GM12892 (cell line): Measurements from ENCODE around the gene MIF4GD.
"Not testable (repeated sequence)": the region's sequence is repeated elsewhere in the genome, so short reads cannot be mapped to it uniquely, and the experiment has no call there.

Experiments
- DNase-seq: peaks from one replicate; pipeline ENCODE4 v3.0.0; 2011; ENCODE audit not compliant: insufficient read length
- FAIRE-seq: peaks from 2 replicates; lab custom pipeline; 2011; peaks lifted over from hg19 to GRCh38; lab: Jason Lieb, UNC
- POLR2A ChIP-seq: IDR thresholded peaks from 2 replicates; pipeline ENCODE4 v1.6.1; 2011; ENCODE audit warnings: low read depth, low read length, control low read depth
- POLR2AphosphoS5 ChIP-seq: IDR thresholded peaks from 2 replicates; pipeline ENCODE4 v1.6.1; 2011; ENCODE audit warnings: low read depth, low read length, control low read depth
- TAF1 ChIP-seq: IDR thresholded peaks from 2 replicates; pipeline ENCODE4 v1.6.1; 2011; ENCODE audit warnings: low read depth, mild to moderate bottlenecking, control low read depth, low read length, borderline replicate concordance

Gene MIF4GD

DNA sequence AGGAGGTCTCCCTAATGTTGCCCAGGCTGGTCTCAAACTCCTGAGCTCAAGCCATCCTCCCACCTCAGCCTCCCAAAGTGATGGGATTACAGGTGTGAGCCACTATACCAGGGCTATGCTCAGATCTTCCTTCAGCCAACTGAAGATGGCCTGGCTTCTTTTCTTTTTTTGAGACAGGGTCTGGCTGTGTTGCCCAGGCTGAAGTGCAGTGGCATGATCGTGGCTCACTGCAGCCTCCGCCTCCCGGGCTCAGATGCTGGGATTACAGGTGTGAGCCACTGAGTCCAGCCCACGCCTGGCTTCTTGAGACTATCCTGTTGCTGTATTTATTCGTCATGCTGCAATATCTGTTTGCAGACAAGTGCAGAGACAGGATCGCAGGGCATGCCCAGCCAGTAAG is 14.1 kb upstream of the MIF4GD start:
- TF ChIP-seq POLR2AphosphoS5 = no peak
- DNase-seq (no peak), FAIRE-seq (no peak)

DNA sequence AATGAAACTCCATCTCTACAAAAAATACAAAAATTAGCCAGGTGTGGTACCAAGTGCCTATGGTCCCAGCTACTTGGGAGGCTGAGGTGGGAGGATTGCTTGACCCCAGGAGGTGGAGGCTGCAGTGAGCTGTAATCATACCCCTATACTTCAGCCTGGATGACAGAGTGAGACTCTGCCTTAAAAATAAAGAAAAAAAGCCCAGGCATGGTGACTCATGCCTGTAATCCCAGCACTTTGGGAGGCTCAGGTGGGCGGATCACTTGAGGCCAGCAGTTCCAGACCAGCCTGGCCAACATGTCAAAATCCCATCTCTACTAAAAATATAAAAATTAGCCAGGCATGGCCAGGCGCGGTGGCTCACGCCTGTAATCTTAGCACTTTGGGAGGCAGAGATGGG is 9.2 kb upstream of the MIF4GD start:
- FAIRE-seq, DNase-seq: not testable (repeated sequence)

DNA sequence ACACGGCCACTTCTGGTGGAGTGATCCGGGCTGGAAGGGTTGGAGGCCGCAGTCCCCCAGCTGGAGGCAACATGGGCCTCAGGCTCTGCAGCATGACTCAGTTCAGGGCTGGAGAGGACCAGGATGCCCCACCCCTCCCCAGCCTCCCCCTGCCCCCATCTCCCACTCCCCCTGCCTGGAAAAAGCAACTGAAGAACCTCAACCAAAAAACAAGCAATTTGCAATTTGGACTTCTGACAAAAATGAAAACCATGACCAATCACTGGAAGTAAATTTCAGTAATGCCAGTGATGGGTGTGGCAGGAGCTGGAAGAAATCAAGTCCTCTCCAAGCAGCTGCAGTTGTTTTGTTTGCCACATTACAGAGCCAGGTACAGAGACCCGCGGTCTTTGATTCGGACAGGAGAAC is 6.6 kb upstream of the MIF4GD start:
- DNase-seq (no peak), FAIRE-seq (no peak)
- TF ChIP-seq TAF1 (no peak), POLR2AphosphoS5 (no peak), POLR2A (no peak)

- FAIRE-seq (no peak), DNase-seq (no peak)
- TF ChIP-seq POLR2AphosphoS5 (peak; percentile 19; the same call in 1 of the 2 replicates), POLR2A (no peak), TAF1 (no peak)
Observed at GRCh38 chr17:75273977-75274708, 3.1 kb upstream of the MIF4GD start.

- FAIRE-seq = no peak
Observed at GRCh38 chr17:75272848-75273184, 1.8 kb upstream of the MIF4GD start.

GRCh38 chr17:75271955-75272847 is 1.2 kb upstream of the MIF4GD start:
- DNase-seq (no peak), FAIRE-seq (no peak)
- TF ChIP-seq TAF1 = no peak
- peak; percentile 73 for TF ChIP-seq POLR2A
- peak; percentile 76; the same call in 1 of the 2 replicates for TF ChIP-seq POLR2AphosphoS5

More at GRCh38 chr17:75272848-75273184, 1.8 kb upstream of the MIF4GD start:
- no peak for DNase-seq
- TF ChIP-seq POLR2AphosphoS5 (no peak), POLR2A (no peak; the same call in 1 of the 2 replicates), TAF1 (no peak)

DNA sequence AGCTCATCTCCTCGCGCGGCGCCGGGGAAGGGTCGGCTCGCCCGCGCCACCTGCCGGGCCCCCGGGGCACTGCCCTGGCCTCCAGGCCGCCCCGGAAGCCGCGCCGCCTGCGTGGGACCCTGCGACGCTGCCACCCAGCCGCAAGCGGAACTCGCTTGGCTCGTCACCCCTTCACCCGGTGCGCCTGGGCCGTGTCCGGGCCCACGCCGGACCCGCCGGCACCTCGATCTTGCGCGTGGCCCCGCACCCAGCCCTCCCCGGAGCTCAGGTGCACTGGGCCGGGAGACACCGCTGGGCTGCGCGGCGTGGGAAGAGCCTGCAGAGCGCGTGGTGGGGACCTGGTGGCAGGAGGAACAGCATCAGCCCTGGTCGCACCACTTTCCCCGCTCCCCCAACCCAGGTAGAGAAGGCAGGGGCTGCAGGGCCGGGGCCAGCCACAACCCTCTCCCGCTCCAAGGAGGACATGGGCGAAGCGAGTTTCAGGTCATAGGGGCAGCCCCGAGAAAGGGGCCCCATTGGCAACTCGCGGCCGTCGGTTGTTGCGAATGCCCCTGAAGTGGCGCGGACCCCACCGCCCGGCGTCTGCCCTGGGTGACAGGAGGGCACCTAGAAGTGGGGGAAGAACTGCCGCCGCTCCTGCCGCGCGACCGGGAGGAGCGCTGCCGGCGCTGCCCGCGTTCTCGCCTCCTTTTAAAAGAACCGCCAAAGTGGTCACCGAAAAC is 363 bp upstream of the MIF4GD start:
- TF ChIP-seq POLR2A (peak; percentile 62; the same call in 1 of the 2 replicates), TAF1 (no peak), POLR2AphosphoS5 (no peak)
- peak; percentile 96 for DNase-seq
- peak; percentile 98 for FAIRE-seq

DNA sequence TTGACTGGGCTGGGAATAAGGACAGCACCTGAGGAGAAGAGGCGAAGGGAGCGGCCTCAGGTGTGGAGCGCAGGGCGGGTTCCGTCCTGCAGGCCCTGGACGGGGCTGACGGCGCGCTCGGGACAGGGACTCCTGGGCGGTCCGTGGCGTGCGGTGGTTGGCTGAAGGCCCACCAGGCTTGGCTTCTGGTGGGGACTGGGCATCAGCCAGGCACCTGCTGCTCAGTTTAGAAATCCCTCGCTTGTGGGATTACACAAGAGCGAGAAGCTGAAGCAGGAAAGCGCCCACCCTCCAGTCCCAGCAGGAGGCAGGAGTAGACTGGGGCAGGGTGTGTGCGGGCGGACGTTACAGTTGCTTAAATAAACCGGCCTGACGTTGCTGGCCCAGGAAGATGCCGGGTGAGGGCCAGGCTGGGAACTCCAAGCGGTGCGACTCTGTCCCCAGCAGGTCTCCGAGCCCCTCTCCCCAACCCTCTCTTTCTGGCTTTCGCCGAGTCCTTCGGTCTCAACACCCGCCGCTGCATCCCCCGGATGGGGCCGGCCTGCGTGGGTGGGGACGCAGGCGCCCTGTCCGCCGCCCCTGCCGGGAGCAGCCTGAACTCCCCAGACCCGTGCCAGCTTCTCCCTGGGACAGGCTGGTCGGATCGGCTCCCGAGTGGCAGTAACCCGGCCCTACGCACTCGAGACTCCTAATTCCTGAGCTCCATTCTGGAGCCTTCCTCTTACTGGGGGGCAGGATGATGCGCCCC is 639 bp downstream of the MIF4GD start:
- FAIRE-seq (no peak), DNase-seq (peak; percentile 67)
- TF ChIP-seq POLR2A = peak; percentile 6; the same call in 1 of the 2 replicates
- 0 out of 2 replicates have a peak, but pooled peaks have one; percentile 35 for TF ChIP-seq TAF1
- peak; percentile 61; the same call in 1 of the 2 replicates for TF ChIP-seq POLR2AphosphoS5

DNA sequence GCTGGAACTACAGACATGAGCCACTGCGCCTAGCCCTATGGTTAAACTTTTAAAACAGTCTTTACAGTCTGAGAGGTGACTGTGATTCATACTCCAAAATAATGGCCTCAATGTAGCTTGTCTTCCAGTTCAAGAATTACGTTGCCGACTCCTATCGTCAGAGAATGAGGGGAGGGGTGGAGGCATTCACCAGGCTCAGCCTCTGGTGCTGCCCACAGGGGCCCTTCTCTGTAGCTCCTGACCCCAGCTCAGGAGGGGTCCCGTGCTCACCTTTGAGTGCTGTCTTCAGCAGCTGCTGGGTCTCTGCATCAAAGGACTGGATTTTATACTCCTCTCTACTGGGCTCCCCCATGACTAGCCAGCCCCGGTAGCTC is 1.2 kb downstream of the MIF4GD start:
- DNase-seq (no peak), FAIRE-seq (no peak)
- TF ChIP-seq POLR2AphosphoS5 (no peak), POLR2A (no peak), TAF1 (no peak)

GRCh38 chr17:75267411-75268232 is 3.4 kb downstream of the MIF4GD start:
- DNase-seq = no peak
- TF ChIP-seq POLR2AphosphoS5 (no peak; the same call in 1 of the 2 replicates), TAF1 (no peak)
- no peak for FAIRE-seq

- TF ChIP-seq TAF1 (no peak), POLR2AphosphoS5 (no peak), POLR2A (no peak)
- FAIRE-seq = no peak
- DNase-seq = no peak
Observed at GRCh38 chr17:75267153-75267410, 3.9 kb downstream of the MIF4GD start.
